Endodermal cell (in vitro differentiated cells): ENCODE results near the gene NKX2-2. TPM values are rescaled to one million over a fixed set of nuclear protein-coding genes. Genes with fewer than 3 reads are reported as not detected.

Experiments
- DNase-seq: peaks from one replicate; pipeline ENCODE4 v3.0.0-alpha.2; 2017
- H3K27ac ChIP-seq: 2 replicates; pipeline ENCODE4 v1.5.1; 2013; ENCODE audit warnings: mild to moderate bottlenecking, low read depth, low read length, moderate library complexity
- H3K27me3 ChIP-seq: 2 replicates; pipeline ENCODE4 v1.6.1; 2013; ENCODE audit warnings: mild to moderate bottlenecking, low read length, moderate library complexity; ENCODE audit not compliant: insufficient read depth, control insufficient read depth, poor library complexity, severe bottlenecking
- H3K36me3 ChIP-seq: 2 replicates; pipeline ENCODE4 v1.7.0; 2013; ENCODE audit warnings: mild to moderate bottlenecking, low read length, moderate library complexity; ENCODE audit not compliant: control insufficient read depth, insufficient read depth
- H3K4me1 ChIP-seq: one replicate; pipeline ENCODE4 v1.7.0; 2013; ENCODE audit warnings: low read length; ENCODE audit not compliant: control insufficient read depth, insufficient read depth
- H3K4me3 ChIP-seq: 2 replicates; pipeline ENCODE4 v1.5.1; 2013; ENCODE audit warnings: mild to moderate bottlenecking, low read length, moderate library complexity
- H3K9ac ChIP-seq: 2 replicates; pipeline ENCODE4 v1.6.1; 2013; ENCODE audit warnings: mild to moderate bottlenecking, low read length, moderate library complexity; ENCODE audit not compliant: poor library complexity, severe bottlenecking; ENCODE audit errors: extremely low read depth
- H3K9me3 ChIP-seq: 2 replicates; pipeline ENCODE4 v1.6.1; 2013; ENCODE audit warnings: mild to moderate bottlenecking, low read length, moderate library complexity; ENCODE audit not compliant: control insufficient read depth
- H3K27ac Mint-ChIP-seq: 2 replicates; pipeline ENCODE4 v1.8.0; 2020; ENCODE audit warnings: mixed read lengths
- H3K27me3 Mint-ChIP-seq: 2 replicates; pipeline ENCODE4 v1.8.0; 2021; ENCODE audit warnings: mild to moderate bottlenecking, mixed read lengths; ENCODE audit not compliant: insufficient read depth
- H3K36me3 Mint-ChIP-seq: 2 replicates; pipeline ENCODE4 v1.8.0; 2020; ENCODE audit warnings: low read depth, mixed read lengths
- H3K4me1 Mint-ChIP-seq: 2 replicates; pipeline ENCODE4 v1.8.0; 2020; ENCODE audit warnings: mixed read lengths
- H3K4me3 Mint-ChIP-seq: 2 replicates; pipeline ENCODE4 v1.8.0; 2020; ENCODE audit warnings: mild to moderate bottlenecking, moderate library complexity, mixed read lengths
- H3K9me3 Mint-ChIP-seq: 2 replicates; pipeline ENCODE4 v1.8.0; 2020; ENCODE audit warnings: mild to moderate bottlenecking, mixed read lengths
- CTCF ChIP-seq: fragments of 200-600 bp; sonication (generic); conservative IDR thresholded peaks from 2 replicates; pipeline ENCODE4 v1.5.0; 2021; ENCODE audit warnings: antibody characterized with exemption, mild to moderate bottlenecking
- WGBS, 2 experiments: methylation state at CpG; one replicate each; pipeline versions ENCODE4 v1.1.5 to v1.1.7; 2013; ENCODE audit warnings: missing lambda C conversion rate in 2 of 2, mixed read lengths in 1 of 2; ENCODE audit not compliant: insufficient coverage in 1 of 2, insufficient read length in 1 of 2; 5-methylcytosine and 5-hydroxymethylcytosine counted together
- total RNA-seq, 2 donors: library from RNA; stranded (reverse); fragmentation: NEBNext Ultra II Directional in 1 of 2; extraction: Animal tissue kit (Norgen Biotek cat#: 25700) in 1 of 2; gene quantifications; 2 replicates in 1 of 2; 3 replicates in 1 of 2; pipeline ENCODE4 v1.2.1, GENCODE V29; 2021

Gene NKX2-2
- total RNA-seq, 2 donors from 2014 or later: 0.31 to 1.5 TPM

- H3K4me1 Mint-ChIP-seq: peaks cover 43% of the 10 kb centered on the region
- H3K4me3 Mint-ChIP-seq: peak overlapping the region; percentile 53
- 0% methylated on average over 2 to 104 of the region's 104 CpGs for WGBS, 2 experiments
- no peak overlapping the region for H3K27ac Mint-ChIP-seq
- no peaks in the 10 kb centered on the region for H3K36me3 Mint-ChIP-seq
- TF ChIP-seq CTCF: no peak
- peaks cover 96% of the 10 kb centered on the region for H3K27me3 Mint-ChIP-seq
- no peaks in the 10 kb centered on the region for H3K9me3 ChIP-seq
- no peaks in the 10 kb centered on the region for H3K36me3 ChIP-seq
- no peak overlapping the region for H3K27ac ChIP-seq
- H3K27me3 ChIP-seq: peaks cover 100% of the 10 kb centered on the region
- H3K4me1 ChIP-seq: peaks cover 17% of the 10 kb centered on the region
- H3K9ac ChIP-seq: no peak overlapping the region
- peak; percentile 78 for DNase-seq
- no peaks in the 10 kb centered on the region for H3K9me3 Mint-ChIP-seq
- peak overlapping the region; percentile 73 for H3K4me3 ChIP-seq
Measured at GRCh38 chr20:21521596-21522480, 8.0 kb upstream of the NKX2-2 start.

GRCh38 chr20:21520702-21521595 is 7.1 kb upstream of the NKX2-2 start:
- H3K4me1 Mint-ChIP-seq: peaks cover 52% of the 10 kb centered on the region
- peak overlapping the region; percentile 73 for H3K4me3 ChIP-seq
- no peaks in the 10 kb centered on the region for H3K36me3 ChIP-seq
- 1% methylated on average over 22 to 53 of the region's 53 CpGs for WGBS, 2 experiments
- H3K36me3 Mint-ChIP-seq: no peaks in the 10 kb centered on the region
- H3K27me3 Mint-ChIP-seq: peaks cover 96% of the 10 kb centered on the region
- peak; percentile 87 for DNase-seq
- H3K9ac ChIP-seq: no peak overlapping the region
- H3K27me3 ChIP-seq: peaks cover 100% of the 10 kb centered on the region
- H3K9me3 Mint-ChIP-seq: no peaks in the 10 kb centered on the region
- no peak overlapping the region for H3K27ac ChIP-seq
- H3K9me3 ChIP-seq: no peaks in the 10 kb centered on the region
- H3K27ac Mint-ChIP-seq: no peak overlapping the region
- peaks cover 21% of the 10 kb centered on the region for H3K4me1 ChIP-seq
- TF ChIP-seq CTCF: peak; percentile 75
- peak overlapping the region; percentile 53 for H3K4me3 Mint-ChIP-seq

- H3K4me3 Mint-ChIP-seq: peak overlapping the region; percentile 19
- Histone ChIP-seq H3K9ac (no peak overlapping the region), H3K4me1 (peaks cover 21% of the 10 kb centered on the region), H3K4me3 (peak overlapping the region; percentile 62), H3K27me3 (peaks cover 97% of the 10 kb centered on the region), H3K36me3 (no peaks in the 10 kb centered on the region), H3K9me3 (no peaks in the 10 kb centered on the region), H3K27ac (no peak overlapping the region)
- no peak for TF ChIP-seq CTCF
- H3K4me1 Mint-ChIP-seq: peaks cover 54% of the 10 kb centered on the region
- H3K27ac Mint-ChIP-seq: no peak overlapping the region
- peak; percentile 66 for DNase-seq
- peaks cover 93% of the 10 kb centered on the region for H3K27me3 Mint-ChIP-seq
- 1 to 3% methylated on average over 11 to 14 of the region's 14 CpGs for WGBS, 2 experiments
- no peaks in the 10 kb centered on the region for H3K36me3 Mint-ChIP-seq
- H3K9me3 Mint-ChIP-seq: no peaks in the 10 kb centered on the region
Measured at GRCh38 chr20:21519136-21519584, 5.3 kb upstream of the NKX2-2 start.
